CD14-positive monocyte (primary cell): ENCODE results near the gene VOPP1. TPM values are rescaled to one million over a fixed set of nuclear protein-coding genes. Genes with fewer than 3 reads are reported as not detected.

Experiments
- DNase-seq, 3 donors: peaks; one replicate each; pipeline ENCODE4 v3.0.0-alpha.2; 2011 to 2022
- H2AFZ ChIP-seq: 2 replicates; pipeline ENCODE4 v1.6.0; 2012; ENCODE audit warnings: mild to moderate bottlenecking, low read depth, low read length, inconsistent platforms; ENCODE audit not compliant: insufficient read depth, poor library complexity, severe bottlenecking
- H3K27ac ChIP-seq, 2 donors: 1 replicate in 1 of 2; 2 replicates in 1 of 2; pipeline ENCODE4 v1.5.1; 2012 to 2013; ENCODE audit warnings: low read length in 2 of 2, control low read depth in 1 of 2, inconsistent platforms in 1 of 2, low read depth in 1 of 2, mild to moderate bottlenecking in 1 of 2
- H3K27me3 ChIP-seq, 2 donors: one replicate each; pipeline versions ENCODE4 v1.6.0 to v1.6.1; 2011 to 2013; ENCODE audit warnings: low read length in 2 of 2; ENCODE audit not compliant: control insufficient read depth in 2 of 2, insufficient read depth in 2 of 2
- H3K36me3 ChIP-seq, 2 donors: replicated peaks in 1 of 2; 1 replicate in 1 of 2; 2 replicates in 1 of 2; pipeline versions ENCODE4 v1.5.1 to v1.6.1; 2012 to 2013; ENCODE audit warnings: low read length in 2 of 2, control low read depth in 1 of 2, inconsistent platforms in 1 of 2, mild to moderate bottlenecking in 1 of 2; ENCODE audit not compliant: insufficient read depth in 2 of 2, control insufficient read depth in 1 of 2
- H3K4me1 ChIP-seq, 2 donors: 1 replicate in 1 of 2; 2 replicates in 1 of 2; pipeline versions ENCODE4 v1.5.1 to v1.6.1; 2012 to 2013; ENCODE audit warnings: low read length in 2 of 2, control low read depth in 1 of 2, inconsistent platforms in 1 of 2, mild to moderate bottlenecking in 1 of 2, moderate library complexity in 1 of 2; ENCODE audit not compliant: insufficient read depth in 2 of 2, control insufficient read depth in 1 of 2
- H3K4me2 ChIP-seq: replicated peaks from 2 replicates; pipeline ENCODE3; 2012; ENCODE audit warnings: low read length, moderate library complexity, mild to moderate bottlenecking; ENCODE audit not compliant: poor library complexity, severe bottlenecking; ENCODE audit errors: extremely low read depth
- H3K4me3 ChIP-seq, 3 experiments: fragments of 200-600 bp in 1 of 3; sonication (generic) in 1 of 3; replicated peaks in 1 of 3; 1 replicate in 2 of 3; 2 replicates in 1 of 3; pipeline ENCODE4 v1.5.1; 2011 to 2013; ENCODE audit warnings: low read length in 3 of 3, mild to moderate bottlenecking in 3 of 3, control low read depth in 2 of 3, low read depth in 2 of 3, inconsistent platforms in 1 of 3, moderate library complexity in 1 of 3
- H3K79me2 ChIP-seq: 2 replicates; pipeline ENCODE4 v1.6.0; 2012; ENCODE audit warnings: mild to moderate bottlenecking, control low read depth, inconsistent platforms, low read length, moderate library complexity; ENCODE audit not compliant: insufficient read depth
- H3K9ac ChIP-seq: 2 replicates; pipeline ENCODE4 v1.6.0; 2017; ENCODE audit warnings: low read length, mild to moderate bottlenecking; ENCODE audit not compliant: insufficient read depth, poor library complexity, severe bottlenecking
- H3K9me3 ChIP-seq, 2 donors: replicated peaks in 1 of 2; 1 replicate in 1 of 2; 2 replicates in 1 of 2; pipeline versions ENCODE4 v1.5.1 to v1.6.1; 2012 to 2013; ENCODE audit warnings: low read length in 2 of 2, control low read depth in 1 of 2; ENCODE audit not compliant: control insufficient read depth in 1 of 2, insufficient read depth in 1 of 2
- H4K20me1 ChIP-seq: 2 replicates; pipeline ENCODE4 v1.6.0; 2012; ENCODE audit warnings: mild to moderate bottlenecking, low read length, control low read depth, moderate library complexity; ENCODE audit not compliant: insufficient read depth
- H3K27ac Mint-ChIP-seq, 7 donors: one replicate each; pipeline ENCODE4 v1.8.0; 2020; ENCODE audit warnings: mild to moderate bottlenecking in 7 of 7, mixed read lengths in 7 of 7, moderate library complexity in 6 of 7, inconsistent platforms in 2 of 7
- H3K27me3 Mint-ChIP-seq, 3 donors: one replicate each; pipeline ENCODE4 v1.8.0; 2021 to 2022; ENCODE audit warnings: low read depth in 3 of 3, mild to moderate bottlenecking in 3 of 3, mixed read lengths in 3 of 3, moderate library complexity in 3 of 3, inconsistent platforms in 1 of 3
- H3K36me3 Mint-ChIP-seq, 2 donors: one replicate each; pipeline ENCODE4 v1.8.0; 2020; ENCODE audit warnings: mixed read lengths in 2 of 2, inconsistent platforms in 1 of 2, mild to moderate bottlenecking in 1 of 2
- H3K4me1 Mint-ChIP-seq: one replicate; pipeline ENCODE4 v1.8.0; 2020; ENCODE audit warnings: mild to moderate bottlenecking, mixed read lengths
- H3K4me3 Mint-ChIP-seq, 2 donors: one replicate each; pipeline ENCODE4 v1.8.0; 2020; ENCODE audit warnings: mild to moderate bottlenecking in 2 of 2, mixed read lengths in 2 of 2, moderate library complexity in 1 of 2
- H3K9me3 Mint-ChIP-seq, 7 donors: one replicate each; pipeline ENCODE4 v1.8.0; 2020 to 2022; ENCODE audit warnings: mixed read lengths in 7 of 7, mild to moderate bottlenecking in 6 of 7, moderate library complexity in 6 of 7, inconsistent platforms in 2 of 7
- CTCF ChIP-seq: fragments of 200-600 bp; IDR thresholded peaks from one replicate; pipeline ENCODE4 v1.8.0; 2022; ENCODE audit warnings: antibody characterized with exemption, mild to moderate bottlenecking
- WGBS: methylation state at CpG from one replicate; pipeline ENCODE4 v1.1.5; 2013; ENCODE audit warnings: missing lambda C conversion rate; ENCODE audit not compliant: insufficient coverage; 5-methylcytosine and 5-hydroxymethylcytosine counted together
- intact Hi-C, 2 donors: fragments of 100-400 bp; cut with micrococcal nuclease; formaldehyde crosslinking; loops; one replicate each; pipeline versions ENCODE4 v1.15.0 to v1.15.1; 2023
- polyA plus RNA-seq, 3 donors: library from polyadenylated mRNA; depleted of rRNA in 1 of 3; unstranded in 2 of 3; stranded (reverse) in 1 of 3; fragments of 300-500 nt in 2 of 3; fragments of >200 nt in 1 of 3; fragmentation: Illumina TruSeq in 2 of 3; gene quantifications; 1 replicate in 2 of 3; 2 replicates in 1 of 3; pipeline ENCODE4 v1.2.3, GENCODE V29; 2012 to 2021

Gene VOPP1
- polyA plus RNA-seq, 3 donors = 16.7 to 22.1 (median 18.0) TPM

GRCh38 chr7:55520426-55521140, 51.7 kb downstream of the VOPP1 start:
- H3K36me3 Mint-ChIP-seq = peaks cover 47 to 50% of the 10 kb centered on the region in 2 donors
- H2AFZ ChIP-seq = no peak overlapping the region
- no peak overlapping the region for H3K4me3 ChIP-seq
- no peak for DNase-seq
- H3K9me3 ChIP-seq = no peaks in the 10 kb centered on the region
- intact Hi-C loops = no loop called here
- H3K27me3 Mint-ChIP-seq = no peaks in the 10 kb centered on the region
- peaks cover 2% of the 10 kb centered on the region for H3K4me1 Mint-ChIP-seq
- peak overlapping the region in 3 of 7 donors; percentile 16 to 80 (median 66) for H3K27ac Mint-ChIP-seq
- H3K9ac ChIP-seq = no peak overlapping the region
- peaks cover 31 to 45% of the 10 kb centered on the region in 2 donors for H3K36me3 ChIP-seq
- H3K4me3 Mint-ChIP-seq = no peak overlapping the region
- H3K4me1 ChIP-seq = no peaks in the 10 kb centered on the region
- no peak overlapping the region for H3K4me2 ChIP-seq
- TF ChIP-seq CTCF = no peak
- H4K20me1 ChIP-seq = peaks cover 22% of the 10 kb centered on the region
- WGBS = 98% methylated on average over 8 of the region's 13 CpGs
- peaks cover 0 to 1% (median 0%) of the 10 kb centered on the region in 7 donors for H3K9me3 Mint-ChIP-seq
- no peaks in the 10 kb centered on the region for H3K27me3 ChIP-seq
- peaks cover 14% of the 10 kb centered on the region for H3K79me2 ChIP-seq
- H3K27ac ChIP-seq = peak overlapping the region in 1 of 2 donors; percentile 29

GRCh38 chr7:55518836-55519235, 53.5 kb downstream of the VOPP1 start:
- Mint-ChIP-seq H3K4me1 (no peaks in the 10 kb centered on the region), H3K36me3 (peaks cover 55 to 57% of the 10 kb centered on the region in 2 donors), H3K27me3 (no peaks in the 10 kb centered on the region), H3K9me3 (peaks cover 0 to 1% (median 0%) of the 10 kb centered on the region in 7 donors), H3K4me3 (no peak overlapping the region), H3K27ac (peak overlapping the region in 3 of 7 donors; percentile 16 to 60 (median 16))
- whole genome bisulfite sequencing = 96% methylated on average over 7 of the region's 8 CpGs
- Histone ChIP-seq H3K9me3 (no peaks in the 10 kb centered on the region), H3K79me2 (peaks cover 14% of the 10 kb centered on the region), H3K9ac (no peak overlapping the region), H3K4me3 (no peak overlapping the region), H3K36me3 (peaks cover 36 to 62% of the 10 kb centered on the region in 2 donors), H3K4me1 (no peaks in the 10 kb centered on the region), H4K20me1 (peaks cover 22% of the 10 kb centered on the region), H3K27me3 (no peaks in the 10 kb centered on the region), H3K4me2 (no peak overlapping the region), H2AFZ (no peak overlapping the region), H3K27ac (no peak overlapping the region)
- no peak for DNase-seq
- intact Hi-C loops = no loop called here
- no peak for TF ChIP-seq CTCF
